22Rv1 (cell line): ENCODE results near the gene PMEPA1.

Source experiments
- CTCF ChIP-seq: fragments of 450-650 bp; IDR thresholded peaks from 2 replicates; pipeline ENCODE4 v1.5.1; 2017; ENCODE audit warnings: mild to moderate bottlenecking
- ZFX ChIP-seq: fragments of 450-650 bp; IDR thresholded peaks from 2 replicates; pipeline ENCODE4 v1.6.1; 2017; ENCODE audit warnings: antibody characterized with exemption, borderline replicate concordance

GRCh38 chr20:57735831-57736737 is 26.3 kb upstream of the PMEPA1 start:
- TF ChIP-seq CTCF: no peak
- TF ChIP-seq ZFX: no peak
